Fibroblast of skin of right biceps (primary cell): ENCODE results near the gene IFT43.

Experiments used
- DNase-seq: peaks from one replicate; pipeline ENCODE4 v3.0.0-alpha.2; 2013

Gene IFT43

GRCh38 chr14:76022991-76023390, 37.4 kb downstream of the IFT43 start:
- no peak for DNase-seq

- no peak for DNase-seq
These were observed 38.2 kb downstream of the IFT43 start for GRCh38 chr14:76023757-76024156.

- DNase-seq, result no peak
These were observed 38.8 kb downstream of the IFT43 start for GRCh38 chr14:76024211-76024907.

GRCh38 chr14:76034566-76034965, 49.0 kb downstream of the IFT43 start:
- DNase-seq, result no peak

- DNase-seq, result no peak
These were observed 55.1 kb downstream of the IFT43 start for GRCh38 chr14:76040704-76041103.

GRCh38 chr14:76045773-76046172, 60.2 kb downstream of the IFT43 start:
- DNase-seq, result no peak

- no peak for DNase-seq
These were observed 64.7 kb downstream of the IFT43 start for GRCh38 chr14:76050250-76050649.

- DNase-seq, result peak; percentile 53
These were observed 65.3 kb downstream of the IFT43 start for GRCh38 chr14:76050797-76051392.

- no peak for DNase-seq
These were observed 66.3 kb downstream of the IFT43 start for GRCh38 chr14:76051717-76052465.

- DNase-seq, result no peak
These were observed 68.2 kb downstream of the IFT43 start for GRCh38 chr14:76053572-76054355.

GRCh38 chr14:76055330-76055729, 69.8 kb downstream of the IFT43 start:
- DNase-seq, result no peak

- DNase-seq, result peak; percentile 10
These were observed 70.6 kb downstream of the IFT43 start for GRCh38 chr14:76056128-76056527.

- DNase-seq, result no peak
These were observed 72.4 kb downstream of the IFT43 start for GRCh38 chr14:76057914-76058313.

- DNase-seq, result no peak
These were observed 77.8 kb downstream of the IFT43 start for GRCh38 chr14:76063327-76063726.

GRCh38 chr14:76065519-76065918, 80.0 kb downstream of the IFT43 start:
- no peak for DNase-seq

GRCh38 chr14:76067536-76067935, 82.0 kb downstream of the IFT43 start:
- DNase-seq, result peak; percentile 16

GRCh38 chr14:76073717-76074116, 88.2 kb downstream of the IFT43 start:
- no peak for DNase-seq

GRCh38 chr14:76077340-76077739, 91.8 kb downstream of the IFT43 start:
- no peak for DNase-seq

GRCh38 chr14:76078501-76078900, 92.9 kb downstream of the IFT43 start:
- no peak for DNase-seq

- DNase-seq, result no peak
These were observed 94.5 kb downstream of the IFT43 start for GRCh38 chr14:76080025-76080424.

GRCh38 chr14:76080471-76080870, 94.9 kb downstream of the IFT43 start:
- DNase-seq, result no peak

GRCh38 chr14:76081642-76082041, 96.1 kb downstream of the IFT43 start:
- DNase-seq, result no peak
